ENCODE measurements around the gene DLX4.

Gene DLX4

GRCh38 chr17:50022463-50023130 lies 53.6 kb downstream of the DLX4 start:
- H3K4me1 Mint-ChIP-seq, result peaks cover 12% of the 10 kb centered on the region
- H3K36me3 Mint-ChIP-seq (ENCODE audit: low read depth), result no peaks in the 10 kb centered on the region
- no peak overlapping the region for H3K27ac Mint-ChIP-seq
- TF ChIP-seq CTCF (IDR thresholded peaks at IDR 0.05), result no peak
- H3K9me3 Mint-ChIP-seq, result no peaks in the 10 kb centered on the region
- H3K4me3 Mint-ChIP-seq, result no peak overlapping the region
- no peak for DNase-seq
- peaks cover 40% of the 10 kb centered on the region for H3K27me3 Mint-ChIP-seq (ENCODE audit: low read depth, poor library complexity)

GRCh38 chr17:50023520-50023919 lies 54.5 kb downstream of the DLX4 start:
- no peak for DNase-seq
- Mint-ChIP-seq H3K4me1 (peaks cover 22% of the 10 kb centered on the region), H3K36me3 (ENCODE audit: low read depth) (no peaks in the 10 kb centered on the region), H3K9me3 (no peaks in the 10 kb centered on the region), H3K27me3 (ENCODE audit: low read depth, poor library complexity) (peaks cover 38% of the 10 kb centered on the region), H3K27ac (no peak overlapping the region), H3K4me3 (no peak overlapping the region)
- no peak for TF ChIP-seq CTCF (IDR thresholded peaks at IDR 0.05)
